Forelimb muscle (tissue), 1 donor: ENCODE measurements around the gene CREBL2. TPM values are rescaled to one million over a fixed set of nuclear protein-coding genes. Genes with fewer than 3 reads are reported as not detected.
A peak's percentile ranks its signal among the peaks of the same experiment; 100 is the strongest.
"Not testable (repeated sequence)": the region's sequence is repeated elsewhere in the genome, so short reads cannot be mapped to it uniquely, and the experiment has no call there.

Experiments
- DNase-seq: peaks from one replicate; pipeline ENCODE4 v3.0.0-alpha.2; 2013; ENCODE audit warnings: low read depth
- polyA plus RNA-seq: library from polyadenylated mRNA; unstranded; fragments of 120-200 nt; gene quantifications from one replicate; pipeline ENCODE4 v1.2.1, GENCODE V29; 2013; ENCODE audit not compliant: insufficient read length

The CREBL2 gene, protein sequence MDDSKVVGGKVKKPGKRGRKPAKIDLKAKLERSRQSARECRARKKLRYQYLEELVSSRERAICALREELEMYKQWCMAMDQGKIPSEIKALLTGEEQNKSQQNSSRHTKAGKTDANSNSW
- 10.0 TPM for polyA plus RNA-seq

DNA sequence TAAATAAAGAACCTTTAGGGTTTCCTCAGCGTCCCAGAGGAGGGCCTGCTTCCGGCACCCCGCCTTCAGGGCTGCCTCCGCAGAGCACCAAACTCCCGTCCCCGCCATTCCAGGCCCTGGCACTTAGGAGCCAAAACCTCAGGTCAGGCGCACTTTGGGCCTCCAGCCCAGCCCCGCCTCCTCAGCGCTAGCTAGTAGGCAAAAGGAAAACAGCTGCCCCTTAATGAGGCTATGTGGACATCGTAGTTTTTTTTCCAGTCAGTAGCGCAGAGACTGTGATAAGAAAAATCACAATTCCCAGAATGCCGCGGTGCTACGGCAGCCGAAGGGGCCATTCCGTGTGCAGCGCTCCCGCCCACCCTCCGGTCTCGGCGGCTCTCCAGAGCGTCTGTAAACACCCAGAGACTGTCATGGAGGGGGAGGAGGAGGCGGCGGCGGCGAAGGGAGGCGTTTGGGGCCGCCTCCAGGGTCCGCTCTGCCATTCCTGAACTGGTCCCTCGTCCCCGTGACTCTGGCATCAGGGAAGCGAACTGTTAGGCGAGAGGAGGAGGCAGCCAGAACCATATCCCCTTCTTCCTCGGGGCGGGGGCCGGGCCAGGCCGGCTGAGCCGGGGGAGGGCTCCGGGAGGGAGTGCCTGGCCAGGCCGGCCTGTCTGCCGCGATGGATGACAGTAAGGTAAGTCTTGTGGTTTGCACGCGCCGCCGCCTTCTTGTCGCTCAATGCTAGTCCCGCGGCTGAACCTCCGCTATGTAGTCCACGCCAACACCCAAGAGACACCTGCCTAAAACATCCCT, at the start of gene CREBL2:
CREBL2 (plus strand) TSS at position 365 of the 795 bp plus-strand sequence; CDS start at position 662, 297 bp downstream.
- DNase-seq: peak; percentile 90

DNA sequence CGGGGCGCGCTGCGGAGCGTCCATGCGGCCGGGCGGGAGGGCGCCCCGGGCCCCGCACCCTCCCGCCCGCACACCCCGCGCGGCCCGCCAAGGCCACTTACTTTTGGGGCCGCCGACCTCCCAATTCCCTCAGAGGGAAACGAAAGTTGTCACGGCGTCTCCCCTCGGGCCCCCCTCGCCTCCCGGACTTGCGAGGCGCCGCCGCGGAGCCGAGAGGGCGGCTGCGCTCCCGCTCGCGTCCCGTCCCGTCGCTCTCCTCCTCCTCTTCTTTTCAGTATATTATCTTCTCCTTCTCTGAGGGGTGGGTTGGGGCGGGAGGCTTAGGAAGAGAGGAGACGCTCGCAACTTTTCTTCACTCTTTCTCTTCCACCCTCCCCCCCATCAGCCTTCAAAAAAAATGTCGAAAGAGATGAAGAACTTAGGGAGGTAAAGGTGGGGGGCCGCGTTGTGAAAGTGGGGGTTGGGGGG, 49.6 kb upstream of the CREBL2 start:
- DNase-seq: no peak

DNA sequence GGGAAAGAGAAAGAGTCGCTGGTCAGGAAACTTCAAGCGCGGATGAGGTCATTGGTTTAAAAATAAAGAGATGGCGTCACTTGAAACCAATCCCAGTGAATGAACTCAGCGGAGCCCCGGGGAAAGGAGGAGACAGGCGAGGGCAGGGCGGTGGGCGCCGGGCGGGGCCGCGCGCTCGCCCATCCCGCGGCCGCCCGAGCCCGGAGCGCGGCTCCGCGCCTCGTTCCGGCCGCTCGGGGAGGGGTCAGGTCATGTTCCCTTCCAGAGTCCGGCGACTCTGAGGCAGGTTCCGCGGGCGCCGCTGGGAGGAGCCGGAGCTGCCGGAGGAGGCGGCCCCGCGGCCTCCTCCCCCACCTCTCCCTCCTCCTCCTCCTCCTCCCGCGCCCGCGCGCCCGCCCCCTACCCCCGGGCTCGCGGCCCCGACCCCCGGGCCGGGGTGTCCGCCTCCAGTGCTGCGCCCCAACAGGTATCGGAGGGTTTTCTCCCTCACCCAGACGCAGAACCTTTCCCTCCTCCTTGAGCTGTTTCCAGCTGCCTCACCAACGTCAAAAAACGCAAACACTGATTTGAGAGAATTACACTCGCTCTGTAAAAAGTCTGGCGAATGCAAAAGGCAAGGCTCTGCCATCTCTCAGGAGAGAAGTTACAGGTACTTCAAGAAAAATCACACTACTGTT, 49.0 kb upstream of the CREBL2 start, which contains the start of gene DUSP16:
DUSP16 (minus strand) TSS at position 279 of the 677 bp plus-strand sequence. CDS start 41,765 bp downstream, outside the sequence.
- peak; percentile 97 for DNase-seq

GRCh38 chr12:12563290-12563928, 48.3 kb upstream of the CREBL2 start:
- DNase-seq: no peak

GRCh38 chr12:12564911-12565310, 46.8 kb upstream of the CREBL2 start:
- no peak for DNase-seq

GRCh38 chr12:12565971-12566370, 45.7 kb upstream of the CREBL2 start:
- not testable (repeated sequence) for DNase-seq

- no peak for DNase-seq
Measured at GRCh38 chr12:12572659-12573058, 39.0 kb upstream of the CREBL2 start.

DNA sequence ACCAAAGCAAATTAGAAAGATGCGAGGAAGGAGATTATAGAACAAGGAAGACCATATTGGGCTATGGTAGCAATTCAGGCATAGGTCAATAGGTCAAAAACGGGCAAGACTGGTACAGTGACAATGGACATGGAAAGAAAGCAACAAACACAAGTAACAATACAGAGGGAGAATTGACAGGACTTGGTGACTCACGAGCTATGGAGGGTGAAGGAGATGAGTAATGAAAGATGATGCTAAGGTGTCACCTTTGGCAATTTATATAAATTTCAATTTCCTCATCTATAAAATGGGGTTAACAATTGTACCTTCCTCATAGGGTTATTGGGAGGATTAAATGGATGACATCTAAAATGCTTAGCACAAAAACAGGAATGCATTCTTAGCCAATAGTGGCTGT, 33.9 kb upstream of the CREBL2 start:
- no peak for DNase-seq

GRCh38 chr12:12580716-12581115, 31.0 kb upstream of the CREBL2 start:
- not testable (repeated sequence) for DNase-seq

DNA sequence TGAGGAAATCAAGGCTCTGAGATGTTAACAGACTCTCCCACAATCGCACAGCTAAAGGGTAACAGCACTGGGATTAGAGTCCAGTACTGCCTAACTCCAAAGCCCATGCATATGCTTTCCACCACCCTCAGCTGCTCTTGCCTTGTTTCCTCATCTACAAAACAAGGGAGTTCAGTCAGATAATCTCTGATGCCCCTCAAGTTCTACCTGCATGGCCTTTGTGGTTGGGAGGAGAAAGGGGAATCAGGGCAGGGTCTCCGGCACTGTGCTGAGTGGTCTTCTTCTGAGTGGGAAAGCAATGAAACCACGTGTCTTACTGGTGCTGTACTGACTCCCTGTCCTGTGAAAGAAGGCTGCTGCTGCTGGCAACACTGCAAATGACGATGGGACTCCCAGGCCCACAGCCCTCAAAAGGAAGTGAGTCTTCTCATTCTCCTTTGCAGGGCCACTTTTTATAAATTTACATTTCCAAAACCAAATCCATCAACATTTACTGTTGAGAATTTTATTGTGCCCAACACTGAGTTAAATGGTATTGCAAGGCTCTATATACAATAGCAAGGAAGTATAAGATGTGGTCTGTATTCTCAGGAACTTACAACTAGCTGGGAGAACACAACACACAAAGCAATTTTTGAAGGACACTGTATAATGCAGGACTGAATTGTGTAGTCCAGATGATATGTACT, 29.3 kb upstream of the CREBL2 start:
- DNase-seq: no peak

- DNase-seq: no peak
Measured at GRCh38 chr12:12582895-12583303, 28.8 kb upstream of the CREBL2 start.

DNA sequence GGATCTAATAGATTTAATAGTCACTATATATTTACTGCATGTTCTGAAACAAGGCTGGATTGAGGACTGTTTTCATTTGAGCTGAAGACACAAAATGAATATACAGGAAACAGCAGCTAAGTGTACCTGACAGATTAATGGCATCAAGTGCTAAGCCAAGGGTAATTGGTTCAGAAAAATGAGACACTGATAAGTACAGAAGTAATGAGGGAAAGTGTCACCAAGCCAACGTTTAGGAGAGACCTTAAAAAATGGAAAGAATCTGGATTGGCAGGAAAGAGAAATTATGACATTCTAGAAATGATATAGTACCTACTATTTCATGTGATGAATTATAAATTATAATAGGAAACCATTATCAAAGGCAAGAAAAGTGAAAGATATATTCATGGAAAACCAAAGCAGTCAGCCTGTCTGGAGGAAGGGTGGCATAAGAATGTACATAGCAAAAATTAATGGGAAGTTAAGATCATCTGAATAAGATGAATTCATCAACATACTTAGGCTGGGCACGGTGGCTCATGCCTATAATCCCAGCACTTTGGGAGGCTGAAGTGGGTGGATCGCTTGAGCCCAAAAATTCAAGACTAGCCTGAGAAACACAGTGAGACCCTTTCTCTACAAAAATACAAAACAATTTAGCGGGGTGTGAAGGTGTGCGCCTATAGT, 28.0 kb upstream of the CREBL2 start:
- DNase-seq: no peak

DNA sequence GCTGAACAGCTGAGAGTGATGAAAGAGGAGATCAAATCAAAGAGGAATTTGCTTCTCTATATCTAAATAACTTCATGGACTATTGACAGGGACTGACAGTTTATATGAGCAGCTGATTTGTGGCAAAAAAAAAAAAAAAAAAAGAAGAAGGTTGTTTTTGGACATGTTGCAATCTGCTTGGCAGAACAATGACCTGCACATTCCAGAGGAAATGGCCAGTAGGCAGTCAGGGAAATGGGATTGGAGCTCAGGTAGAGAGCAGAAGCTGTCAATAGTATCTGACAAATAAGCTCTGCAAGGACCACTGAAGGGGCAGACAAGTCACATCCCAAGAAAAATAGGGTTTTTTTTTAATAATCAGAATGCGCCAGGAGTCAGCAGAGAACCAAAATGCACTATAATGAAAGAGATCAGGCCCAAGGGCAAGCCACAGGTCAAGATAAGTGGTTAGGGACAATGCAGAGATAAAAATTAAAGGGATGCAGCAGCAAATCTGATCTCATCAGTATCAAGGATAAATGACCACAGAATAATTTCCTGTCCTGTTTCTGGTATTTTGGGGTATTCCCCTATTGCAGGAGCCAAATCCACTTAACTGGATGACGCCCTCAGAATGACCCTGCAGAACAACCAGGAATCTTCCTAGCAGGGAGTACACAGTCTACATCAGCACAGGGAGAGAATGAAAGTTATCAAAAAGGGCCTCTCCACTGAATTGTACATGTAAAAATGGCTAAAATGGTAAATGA, 26.4 kb upstream of the CREBL2 start:
- DNase-seq: no peak

DNA sequence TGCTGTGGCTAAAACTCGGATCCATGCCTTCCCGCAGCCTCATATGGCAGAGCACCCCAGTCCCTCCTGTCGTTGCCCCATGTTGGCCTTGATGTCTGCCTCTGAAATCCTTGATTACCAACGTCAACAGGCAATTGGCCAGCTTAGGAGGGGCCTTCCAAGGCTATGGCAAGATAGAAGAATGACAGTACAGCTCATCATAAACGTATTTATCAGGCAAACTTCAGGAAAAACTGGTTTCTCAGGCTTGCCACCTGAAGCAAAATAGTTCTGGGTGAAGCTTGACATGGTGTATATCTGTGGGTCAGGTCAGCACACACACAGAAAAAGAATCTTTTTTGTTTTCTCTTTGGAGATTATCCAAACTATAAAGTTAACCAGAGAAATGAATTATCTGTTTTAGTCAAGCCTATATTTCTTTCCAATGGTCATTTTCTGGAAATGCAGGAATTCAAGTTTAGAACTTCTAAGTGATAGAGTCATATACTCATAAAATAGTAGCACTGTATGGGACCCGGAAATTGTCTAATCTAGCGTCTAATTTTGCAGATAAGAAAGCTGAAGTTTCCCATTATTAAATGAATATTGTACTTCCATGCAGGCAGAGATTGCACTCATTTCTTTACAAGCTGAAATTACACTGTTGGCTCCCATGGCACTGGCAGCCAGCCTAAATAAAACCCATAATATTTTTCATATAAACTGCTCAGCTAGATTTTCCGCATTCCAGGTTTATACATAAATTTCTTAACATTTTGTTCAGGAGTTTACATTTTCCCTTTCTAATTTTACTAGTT, 24.6 kb upstream of the CREBL2 start:
- DNase-seq: no peak

DNA sequence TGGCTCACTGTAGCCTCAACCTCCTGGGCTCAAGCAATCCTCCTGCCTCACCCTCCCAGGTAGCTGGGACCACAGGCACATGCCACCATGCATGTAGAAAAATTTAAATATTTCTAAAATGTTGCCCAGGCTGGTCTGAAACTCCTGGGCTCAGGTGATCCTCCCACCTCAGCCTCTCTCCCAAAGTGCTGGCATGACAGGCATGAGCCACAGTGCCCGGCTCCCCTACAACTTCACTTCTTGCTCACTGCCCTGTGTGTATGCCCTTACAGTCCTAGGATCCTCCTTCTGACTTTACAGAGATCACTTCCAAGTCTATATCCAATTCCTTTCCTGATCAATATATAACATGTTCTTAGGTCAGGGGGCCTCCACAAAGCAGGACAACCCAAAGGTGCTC, 23.8 kb upstream of the CREBL2 start:
- DNase-seq: no peak

DNA sequence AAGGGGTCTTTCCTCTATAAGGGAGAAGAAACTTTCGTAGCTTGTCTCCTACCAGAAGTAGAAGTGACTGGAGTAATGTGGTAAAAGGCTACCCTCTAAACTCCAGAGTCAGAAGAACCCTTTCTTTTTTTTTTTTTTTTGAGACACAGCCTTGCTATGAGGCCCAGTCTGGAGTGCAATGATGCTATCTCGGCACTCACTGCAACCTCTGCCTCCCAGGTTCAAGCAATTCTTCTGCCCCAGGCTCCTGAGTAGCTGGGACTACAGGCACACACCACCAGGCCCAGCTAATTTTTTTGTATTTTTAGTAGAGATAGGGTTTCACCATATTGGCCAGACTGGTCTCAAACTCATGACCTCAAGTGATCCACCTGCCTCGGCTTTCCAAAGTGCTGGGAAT, 23.2 kb upstream of the CREBL2 start:
- DNase-seq: not testable (repeated sequence)

- DNase-seq: no peak
Measured at GRCh38 chr12:12590961-12591360, 20.7 kb upstream of the CREBL2 start.

- no peak for DNase-seq
Measured at GRCh38 chr12:12592930-12593329, 18.7 kb upstream of the CREBL2 start.

GRCh38 chr12:12595929-12596328, 15.7 kb upstream of the CREBL2 start:
- not testable (repeated sequence) for DNase-seq
